ENCODE measurements around the gene COL4A3.

- TF ChIP-seq EZH2 (IDR thresholded peaks at IDR 0.05; ENCODE audit: insufficient read depth, poor library complexity, severe bottlenecking) (no peak), EZH2phosphoT487 (IDR thresholded peaks at IDR 0.05; ENCODE audit: insufficient read depth, low read depth) (no peak)
Measured at GRCh38 chr2:227188292-227188691, 23.9 kb downstream of the COL4A3 start.
